Vagina (tissue), 2 donors: ENCODE data around the gene TJP1.

ENCODE experiments used
- POLR2A ChIP-seq, 2 donors: fragments of 450-650 bp; IDR thresholded peaks; one replicate each; pipeline ENCODE4 v1.6.1; 2017; ENCODE audit warnings: antibody characterized with exemption in 2 of 2, mild to moderate bottlenecking in 2 of 2, moderate library complexity in 2 of 2
- TF ChIP-seq, protein P1 (sequence below), 3 experiments: fragments of 450-650 bp in 2 of 3; fragments of 200-600 bp in 1 of 3; sonication (generic) in 1 of 3; IDR thresholded peaks; one replicate each; pipeline ENCODE4 v1.5.1; 2017 to 2019; ENCODE audit warnings: antibody characterized with exemption in 3 of 3, mild to moderate bottlenecking in 2 of 3, moderate library complexity in 2 of 3

DNA sequence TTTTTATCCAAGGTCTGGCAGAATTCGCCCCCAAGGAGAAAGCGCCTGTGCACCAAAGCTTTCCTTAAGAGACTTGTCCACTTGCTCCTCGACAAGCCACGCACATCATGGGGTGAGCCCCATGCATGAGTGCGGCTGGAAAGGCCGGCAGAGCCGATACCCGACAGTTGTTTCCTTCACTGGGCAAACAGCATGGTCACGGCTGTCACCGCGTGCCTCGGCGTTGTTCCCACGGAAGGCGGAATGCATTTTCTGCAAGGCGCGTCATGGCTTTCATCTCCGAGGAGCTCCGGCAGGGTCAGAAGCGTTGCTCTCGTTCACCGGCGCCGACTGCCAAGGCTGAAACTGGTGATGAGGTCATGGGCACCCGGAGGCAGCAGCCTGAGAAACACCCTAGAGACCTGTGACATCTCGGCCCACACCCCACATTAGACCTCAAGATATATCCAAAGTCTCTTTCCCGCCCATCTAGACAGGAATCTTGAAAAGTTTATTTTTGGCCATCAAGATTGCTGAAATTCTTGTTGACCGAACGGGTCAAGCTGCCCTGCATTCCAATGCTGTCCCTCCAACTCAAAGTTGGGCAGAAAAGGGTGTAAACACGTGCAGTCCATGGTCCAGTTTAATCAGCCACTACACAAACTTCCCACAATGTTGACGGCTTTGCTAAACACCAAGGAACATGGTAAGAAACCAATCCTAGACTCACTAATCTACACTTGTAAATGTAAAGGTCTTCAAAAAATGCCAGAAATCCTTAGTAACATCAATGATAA lies 604 bp upstream of the TJP1 start:
- no peak for TF ChIP-seq POLR2A (IDR thresholded peaks at IDR 0.05)
- TF ChIP-seq, protein P1, sequence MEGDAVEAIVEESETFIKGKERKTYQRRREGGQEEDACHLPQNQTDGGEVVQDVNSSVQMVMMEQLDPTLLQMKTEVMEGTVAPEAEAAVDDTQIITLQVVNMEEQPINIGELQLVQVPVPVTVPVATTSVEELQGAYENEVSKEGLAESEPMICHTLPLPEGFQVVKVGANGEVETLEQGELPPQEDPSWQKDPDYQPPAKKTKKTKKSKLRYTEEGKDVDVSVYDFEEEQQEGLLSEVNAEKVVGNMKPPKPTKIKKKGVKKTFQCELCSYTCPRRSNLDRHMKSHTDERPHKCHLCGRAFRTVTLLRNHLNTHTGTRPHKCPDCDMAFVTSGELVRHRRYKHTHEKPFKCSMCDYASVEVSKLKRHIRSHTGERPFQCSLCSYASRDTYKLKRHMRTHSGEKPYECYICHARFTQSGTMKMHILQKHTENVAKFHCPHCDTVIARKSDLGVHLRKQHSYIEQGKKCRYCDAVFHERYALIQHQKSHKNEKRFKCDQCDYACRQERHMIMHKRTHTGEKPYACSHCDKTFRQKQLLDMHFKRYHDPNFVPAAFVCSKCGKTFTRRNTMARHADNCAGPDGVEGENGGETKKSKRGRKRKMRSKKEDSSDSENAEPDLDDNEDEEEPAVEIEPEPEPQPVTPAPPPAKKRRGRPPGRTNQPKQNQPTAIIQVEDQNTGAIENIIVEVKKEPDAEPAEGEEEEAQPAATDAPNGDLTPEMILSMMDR (IDR thresholded peaks at IDR 0.05), result no peak
